HL-60/S4 (cell line): ENCODE data around the gene EPHA6.

Experiments
- in situ Hi-C: fragments of 300-500 bp; cut with MboI; formaldehyde crosslinking; loops from 2 replicates; pipeline ENCODE4 v1.14.3; 2022; ENCODE audit warnings: low sequenced_read_pairs

The EPHA6 gene

GRCh38 chr3:97765336-97765735 is 950.9 kb downstream of the EPHA6 start:
- in situ Hi-C loops: no loop called here

GRCh38 chr3:97772926-97773325 is 958.5 kb downstream of the EPHA6 start:
- in situ Hi-C loops: no loop called here

GRCh38 chr3:97778152-97778551 is 963.8 kb downstream of the EPHA6 start:
- in situ Hi-C loops: no loop called here

- in situ Hi-C loops: loop anchor here (10.0 kb wide), 1 partner anchor 231 kb away; no protein-coding TSS in a partner anchor
These were observed 979.1 kb downstream of the EPHA6 start for GRCh38 chr3:97793420-97794019.

- in situ Hi-C loops: loop anchor here (10.0 kb wide), 1 partner anchor 229 kb away; no protein-coding TSS in a partner anchor
These were observed 981.6 kb downstream of the EPHA6 start for GRCh38 chr3:97795951-97796350.
